Right lobe of liver (tissue), 6 donors: ENCODE measurements around the gene GRM5. TPM values are rescaled to one million over a fixed set of nuclear protein-coding genes. Genes with fewer than 3 reads are reported as not detected.
"Not testable (repeated sequence)": the region's sequence is repeated elsewhere in the genome, so short reads cannot be mapped to it uniquely, and the experiment has no call there.

Experiments
- ATAC-seq, 4 donors: fragments of 200-7000 bp; cut with Tn5 transposase; one replicate each; pipeline ENCODE4 v1.9.1; 2020; ENCODE audit warnings: mild to moderate bottlenecking in 4 of 4, moderate library complexity in 4 of 4
- DNase-seq, 3 donors: peaks; one replicate each; pipeline ENCODE4 v3.0.0-alpha.2; 2020
- H3K27ac ChIP-seq, 3 donors: fragments of 200-600 bp; one replicate each; pipeline ENCODE4 v1.8.0; 2022
- H3K27me3 ChIP-seq, 2 donors: fragments of 200-600 bp; one replicate each; pipeline ENCODE4 v1.8.0; 2022
- H3K36me3 ChIP-seq, 4 donors: fragments of 200-600 bp; sonication (generic) in 1 of 4; one replicate each; pipeline versions ENCODE4 v1.5.1 to v1.8.0; 2017 to 2022; ENCODE audit warnings: control low read depth in 1 of 4
- H3K4me1 ChIP-seq, 4 donors: fragments of 200-600 bp; sonication (generic) in 1 of 4; one replicate each; pipeline versions ENCODE4 v1.5.1 to v1.8.0; 2017 to 2022; ENCODE audit warnings: control low read depth in 1 of 4
- H3K4me3 ChIP-seq, 3 donors: fragments of 200-600 bp; one replicate each; pipeline ENCODE4 v1.8.0; 2022
- H3K9me3 ChIP-seq, 4 donors: fragments of 200-600 bp; sonication (generic) in 1 of 4; one replicate each; pipeline versions ENCODE4 v1.5.1 to v1.8.0; 2017 to 2022; ENCODE audit warnings: control low read depth in 1 of 4
- CTCF ChIP-seq, 4 donors: fragments of 200-600 bp in 3 of 4; fragments of 450-650 bp in 1 of 4; IDR thresholded peaks; one replicate each; pipeline versions ENCODE4 v1.5.1 to v1.8.0; 2016 to 2022; ENCODE audit warnings: antibody characterized with exemption in 4 of 4, mild to moderate bottlenecking in 2 of 4
- POLR2A ChIP-seq: fragments of 450-650 bp; IDR thresholded peaks from one replicate; pipeline ENCODE4 v1.6.1; 2017; ENCODE audit warnings: antibody characterized with exemption, mild to moderate bottlenecking
- WGBS: methylation state at CpG from one replicate; pipeline ENCODE4 v1.1.6; 2018; ENCODE audit warnings: low coverage, low lambda C conversion rate; ENCODE audit not compliant: insufficient coverage; ENCODE audit errors: missing lambda C conversion rate; 5-methylcytosine and 5-hydroxymethylcytosine counted together
- intact Hi-C, 2 donors: fragments of 100-400 bp; cut with DNase I; formaldehyde crosslinking; loops; one replicate each; pipeline versions ENCODE4 v1.11.2 to v1.14.1; 2022
- total RNA-seq, 6 experiments: library from RNA; depleted of rRNA in 2 of 6; stranded (reverse); fragments of >200 nt in 2 of 6; fragmentation: NEBNext Ultra II Directional in 3 of 6; extraction: Animal tissue kit (Norgen Biotek cat#: 25700) in 3 of 6; gene quantifications; one replicate each; pipeline versions ENCODE4 v1.1.0 to v1.2.4, GENCODE V29; 2016 to 2023
- donor health status: DM: no; HTN: yes; CAD: no.
- donor health status: DM: no; HTN: no; CAD: no.
- donor health status: DM: no; HTN: no; CAD: no.
- donor health status: DM: no; HTN: yes; CAD: no.
- donor health status: DM: no; HTN: yes; CAD: no.

The GRM5 gene
- total RNA-seq, 6 experiments from 2014 or later: not detected

- Histone ChIP-seq H3K4me1 (no peaks in the 10 kb centered on the region), H3K27me3 (no peaks in the 10 kb centered on the region), H3K4me3 (no peak overlapping the region), H3K36me3 (no peaks in the 10 kb centered on the region), H3K9me3 (no peaks in the 10 kb centered on the region), H3K27ac (no peak overlapping the region)
- ATAC-seq (no peak), DNase-seq (no peak)
- intact Hi-C loops: no loop called here
- TF ChIP-seq POLR2A (no peak), CTCF (IDR thresholded peaks at IDR 0.05) (no peak)
Measured at GRCh38 chr11:88972210-88972609, 93.6 kb downstream of the GRM5 start.

GRCh38 chr11:88961621-88962020 is 104.2 kb downstream of the GRM5 start:
- H3K27me3 ChIP-seq, intact Hi-C loops, ATAC-seq, DNase-seq, H3K4me3 ChIP-seq, H3K4me1 ChIP-seq, H3K9me3 ChIP-seq, H3K36me3 ChIP-seq, H3K27ac ChIP-seq: not testable (repeated sequence)
- 56% methylated on average over 2 of the region's 2 CpGs for WGBS

- H3K4me1 ChIP-seq, H3K27me3 ChIP-seq, H3K36me3 ChIP-seq, ATAC-seq, H3K27ac ChIP-seq, intact Hi-C loops, H3K9me3 ChIP-seq, DNase-seq, H3K4me3 ChIP-seq: not testable (repeated sequence)
- 26% methylated on average over 3 of the region's 3 CpGs for WGBS
Measured at GRCh38 chr11:88959857-88960256, 105.9 kb downstream of the GRM5 start.

- Histone ChIP-seq H3K4me3 (no peak overlapping the region), H3K9me3 (no peaks in the 10 kb centered on the region), H3K27ac (no peak overlapping the region), H3K4me1 (no peaks in the 10 kb centered on the region), H3K36me3 (no peaks in the 10 kb centered on the region), H3K27me3 (no peaks in the 10 kb centered on the region)
- ATAC-seq (no peak), DNase-seq (no peak)
- TF ChIP-seq POLR2A (no peak), CTCF (IDR thresholded peaks at IDR 0.05) (no peak)
- intact Hi-C loops: no loop called here
Measured at GRCh38 chr11:88950975-88951374, 114.8 kb downstream of the GRM5 start.

- DNase-seq, H3K4me3 ChIP-seq, H3K9me3 ChIP-seq, H3K36me3 ChIP-seq, ATAC-seq, H3K4me1 ChIP-seq, H3K27me3 ChIP-seq, H3K27ac ChIP-seq, intact Hi-C loops: not testable (repeated sequence)
Measured at GRCh38 chr11:88948908-88949307, 116.9 kb downstream of the GRM5 start.

- ATAC-seq, DNase-seq, H3K4me3 ChIP-seq, H3K36me3 ChIP-seq, H3K4me1 ChIP-seq, H3K9me3 ChIP-seq, H3K27me3 ChIP-seq, H3K27ac ChIP-seq, intact Hi-C loops: not testable (repeated sequence)
- WGBS: 64% methylated on average over 6 of the region's 6 CpGs
Measured at GRCh38 chr11:88947843-88948572, 117.8 kb downstream of the GRM5 start.

GRCh38 chr11:88929665-88930064 is 136.1 kb downstream of the GRM5 start:
- DNase-seq, H3K9me3 ChIP-seq, H3K27me3 ChIP-seq, intact Hi-C loops, H3K27ac ChIP-seq, H3K36me3 ChIP-seq, H3K4me1 ChIP-seq, ATAC-seq, H3K4me3 ChIP-seq: not testable (repeated sequence)
- WGBS: 4% methylated on average over 1 of the region's 1 CpG

GRCh38 chr11:88917065-88917464 is 148.7 kb downstream of the GRM5 start:
- H3K9me3 ChIP-seq, intact Hi-C loops, ATAC-seq, H3K36me3 ChIP-seq, DNase-seq, H3K4me1 ChIP-seq, H3K27me3 ChIP-seq, H3K4me3 ChIP-seq, H3K27ac ChIP-seq: not testable (repeated sequence)
- 27% methylated on average over 1 of the region's 1 CpG for WGBS
